GM12878 (cell line): ENCODE results near the gene OR7G2. TPM values are rescaled to one million over a fixed set of nuclear protein-coding genes. Genes with fewer than 3 reads are reported as not detected.
A peak's percentile ranks its signal among the peaks of the same experiment; 100 is the strongest.

Experiments
- ATF2 ChIP-seq: IDR thresholded peaks from 2 replicates; pipeline ENCODE4 v1.6.1; 2012; ENCODE audit warnings: low read length, inconsistent platforms
- BHLHE40 ChIP-seq, 2 experiments: fragments of 450-650 bp in 1 of 2; IDR thresholded peaks; 2 replicates each; pipeline ENCODE4 v1.6.1; 2011 to 2017; ENCODE audit warnings: low read depth in 2 of 2, borderline replicate concordance in 1 of 2, improper control_type of control experiment in 1 of 2, low read length in 1 of 2, mild to moderate bottlenecking in 1 of 2
- CHD2 ChIP-seq: IDR thresholded peaks from 2 replicates; pipeline ENCODE4 v1.6.1; 2011; ENCODE audit warnings: low read depth, low read length, improper control_type of control experiment, borderline replicate concordance
- ELK1 ChIP-seq: IDR thresholded peaks from 2 replicates; pipeline ENCODE4 v1.6.1; 2012; ENCODE audit warnings: low read depth, low read length, improper control_type of control experiment
- JUND ChIP-seq: IDR thresholded peaks from 2 replicates; pipeline ENCODE4 v1.6.1; 2012; ENCODE audit warnings: low read depth, mild to moderate bottlenecking, low read length, improper control_type of control experiment, moderate library complexity
- NBN ChIP-seq: fragments of 450-650 bp; IDR thresholded peaks from 2 replicates; pipeline ENCODE4 v1.6.1; 2016
- NKRF ChIP-seq: fragments of 450-650 bp; conservative IDR thresholded peaks from 2 replicates; pipeline ENCODE4 v1.6.1; 2017; ENCODE audit warnings: mild to moderate bottlenecking, moderate library complexity
- PAX5 ChIP-seq: IDR thresholded peaks from 2 replicates; pipeline ENCODE4 v1.6.1; 2011; ENCODE audit warnings: low read depth, low read length, borderline replicate concordance
- RB1 ChIP-seq: fragments of 450-650 bp; formaldehyde crosslinking; IDR thresholded peaks from 2 replicates; pipeline ENCODE4 v1.6.1; 2017; ENCODE audit warnings: mild to moderate bottlenecking, borderline replicate concordance
- RELB ChIP-seq: fragments of 450-650 bp; IDR thresholded peaks from 2 replicates; pipeline ENCODE4 v1.6.1; 2017; ENCODE audit warnings: low read depth, mild to moderate bottlenecking, moderate library complexity
- SIN3A ChIP-seq: IDR thresholded peaks from 2 replicates; pipeline ENCODE4 v1.6.1; 2012; ENCODE audit warnings: low read depth, low read length, improper control_type of control experiment
- SMAD5 ChIP-seq: IDR thresholded peaks from 2 replicates; pipeline ENCODE4 v1.6.1; 2016; ENCODE audit warnings: antibody characterized with exemption, low read depth
- SMARCA5 ChIP-seq: fragments of 450-650 bp; IDR thresholded peaks from 2 replicates; pipeline ENCODE4 v1.6.1; 2017; ENCODE audit warnings: mild to moderate bottlenecking
- SP1 ChIP-seq: IDR thresholded peaks from one replicate; pipeline ENCODE4 v1.6.1; 2011; ENCODE audit warnings: low read depth, low read length
- SRF ChIP-seq, 2 experiments: IDR thresholded peaks; 2 replicates each; pipeline ENCODE4 v1.6.1; 2011; ENCODE audit warnings: low read depth in 2 of 2, low read length in 2 of 2, mild to moderate bottlenecking in 1 of 2, moderate library complexity in 1 of 2
- STAT1 ChIP-seq: fragments of 450-650 bp; conservative IDR thresholded peaks from 2 replicates; pipeline ENCODE4 v1.6.1; 2014; ENCODE audit warnings: antibody characterized with exemption, mild to moderate bottlenecking
- WRNIP1 ChIP-seq: IDR thresholded peaks from 2 replicates; pipeline ENCODE4 v1.6.1; 2011; ENCODE audit warnings: low read depth, low read length, improper control_type of control experiment, borderline replicate concordance
- YY1 ChIP-seq: IDR thresholded peaks from 2 replicates; pipeline ENCODE4 v1.6.1; 2011; ENCODE audit warnings: low read depth, mild to moderate bottlenecking, low read length
- ZBTB40 ChIP-seq: fragments of 450-650 bp; IDR thresholded peaks from 2 replicates; pipeline ENCODE4 v1.6.1; 2016; ENCODE audit warnings: mild to moderate bottlenecking, moderate library complexity, borderline replicate concordance
- ZSCAN29 ChIP-seq: fragments of 450-650 bp; IDR thresholded peaks from 2 replicates; pipeline ENCODE4 v1.6.1; 2017; ENCODE audit warnings: mild to moderate bottlenecking, moderate library complexity
- polyA plus RNA-seq, 11 experiments: library from polyadenylated mRNA; depleted of rRNA in 4 of 11; unstranded in 6 of 11; stranded (reverse) in 5 of 11; fragments of >200 nt; fragmentation: Nextera tagmentation in 4 of 11; fragmentation: Illumina TruSeq in 1 of 11; extraction: Ambion mirVana in 4 of 11; extraction: Trizol in 1 of 11; gene quantifications; 1 replicate in 1 of 11; 2 replicates in 10 of 11; pipeline versions ENCODE4 v1.2.1 to v1.2.3, GENCODE V29; 2011 to 2016; ENCODE audit warnings: inconsistent platforms in 2 of 11, missing spikeins in 2 of 11, low read depth in 1 of 11
- total RNA-seq, 4 experiments: library from RNA; depleted of rRNA in 3 of 4; stranded (reverse); fragments of >200 nt in 3 of 4; fragmentation: Illumina TruSeq in 1 of 4; extraction: Trizol in 1 of 4; gene quantifications; 2 replicates each; pipeline versions ENCODE4 v1.2.1 to v1.2.3, GENCODE V29; 2013 to 2021

Gene OR7G2
- total and polyA plus RNA-seq, 10 of the 15 experiments (the other 5 are each of a cell fraction or from before 2014, with no cell fraction given), result not detected

- TF ChIP-seq ZBTB40, result peak; percentile 82; the same call in 1 of the 2 replicates
- TF ChIP-seq SMAD5, result peak; percentile 77
- TF ChIP-seq CHD2, result peak; percentile 99
- TF ChIP-seq ATF2, result no peak
- peak; percentile 98 for TF ChIP-seq YY1
- no peak for TF ChIP-seq SP1
- no peak for TF ChIP-seq SRF (IDR thresholded peaks at IDR 0.05; ENCODE audit: low read depth in 2 of 2, low read length in 2 of 2)
- peak; percentile 72; the same call in 1 of the 2 replicates for TF ChIP-seq RB1
- TF ChIP-seq JUND, result no peak
- no peak for TF ChIP-seq ZSCAN29
- TF ChIP-seq SMARCA5, result no peak
- no peak for TF ChIP-seq PAX5
- TF ChIP-seq SIN3A, result no peak; the same call in 1 of the 2 replicates
- peak in 1 of 2 experiments; percentile 58; a peak in 2 of 4 replicates for TF ChIP-seq BHLHE40 (IDR thresholded peaks at IDR 0.05; ENCODE audit: borderline replicate concordance in 1 of 2, low read depth in 2 of 2, low read length in 1 of 2)
- TF ChIP-seq WRNIP1, result no peak
- no peak; the same call in 1 of the 2 replicates for TF ChIP-seq NKRF
- TF ChIP-seq NBN, result peak; percentile 81; the same call in 1 of the 2 replicates
- TF ChIP-seq ELK1, result peak; percentile 79
- peak; percentile 86; the same call in 1 of the 2 replicates for TF ChIP-seq STAT1
- 0 out of 2 replicates have a peak, but pooled peaks have one; percentile 58 for TF ChIP-seq RELB
Observed at GRCh38 chr19:9140159-9140874, 33.0 kb upstream of the OR7G2 start, which contains the start of gene ZNF317 (continued).
